DOHH2 (cell line): ENCODE measurements around the gene INTS6L.
A peak's percentile ranks its signal among the peaks of the same experiment; 100 is the strongest.

ENCODE experiments used
- EZH2phosphoT487 ChIP-seq: fragments of 200-600 bp; sonication (generic); IDR thresholded peaks from 2 replicates; pipeline ENCODE4 v1.6.1; 2017; ENCODE audit warnings: borderline replicate concordance, mild to moderate bottlenecking, antibody characterized with exemption, low read length, moderate library complexity, mixed read lengths
- TF ChIP-seq, protein P1 (sequence below): fragments of 200-600 bp; sonication (generic); IDR thresholded peaks from one replicate; pipeline ENCODE4 v1.5.1; 2014; ENCODE audit warnings: antibody characterized with exemption, mild to moderate bottlenecking, low read depth, low read length; ENCODE audit not compliant: poor library complexity, severe bottlenecking

- TF ChIP-seq, protein P1, sequence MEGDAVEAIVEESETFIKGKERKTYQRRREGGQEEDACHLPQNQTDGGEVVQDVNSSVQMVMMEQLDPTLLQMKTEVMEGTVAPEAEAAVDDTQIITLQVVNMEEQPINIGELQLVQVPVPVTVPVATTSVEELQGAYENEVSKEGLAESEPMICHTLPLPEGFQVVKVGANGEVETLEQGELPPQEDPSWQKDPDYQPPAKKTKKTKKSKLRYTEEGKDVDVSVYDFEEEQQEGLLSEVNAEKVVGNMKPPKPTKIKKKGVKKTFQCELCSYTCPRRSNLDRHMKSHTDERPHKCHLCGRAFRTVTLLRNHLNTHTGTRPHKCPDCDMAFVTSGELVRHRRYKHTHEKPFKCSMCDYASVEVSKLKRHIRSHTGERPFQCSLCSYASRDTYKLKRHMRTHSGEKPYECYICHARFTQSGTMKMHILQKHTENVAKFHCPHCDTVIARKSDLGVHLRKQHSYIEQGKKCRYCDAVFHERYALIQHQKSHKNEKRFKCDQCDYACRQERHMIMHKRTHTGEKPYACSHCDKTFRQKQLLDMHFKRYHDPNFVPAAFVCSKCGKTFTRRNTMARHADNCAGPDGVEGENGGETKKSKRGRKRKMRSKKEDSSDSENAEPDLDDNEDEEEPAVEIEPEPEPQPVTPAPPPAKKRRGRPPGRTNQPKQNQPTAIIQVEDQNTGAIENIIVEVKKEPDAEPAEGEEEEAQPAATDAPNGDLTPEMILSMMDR: peak; percentile 56
- TF ChIP-seq EZH2phosphoT487: no peak
Measured at GRCh38 chrX:135543924-135544323, 23.5 kb downstream of the INTS6L start.
